Activated T-helper 17 cell treated with anti-CD3 and anti-CD28 coated beads, Interleukin-2, amount 50 U/mL, for 72 hours (primary cell): ENCODE results near the gene SYTL3. TPM values are rescaled to one million over a fixed set of nuclear protein-coding genes. Genes with fewer than 3 reads are reported as not detected.
"Not testable (repeated sequence)": the region's sequence is repeated elsewhere in the genome, so short reads cannot be mapped to it uniquely, and the experiment has no call there.

Experiments used
- ATAC-seq: fragments of 150-1000 bp; cut with Tn5 transposase; replicated peaks from 2 replicates; pipeline ENCODE4 v1.10.0; 2021; ENCODE audit warnings: mild to moderate bottlenecking, moderate library complexity
- H3K27ac Mint-ChIP-seq: one replicate; pipeline ENCODE4 v1.8.0; 2022; ENCODE audit warnings: mixed read lengths
- H3K27me3 Mint-ChIP-seq: one replicate; pipeline ENCODE4 v1.8.0; 2022; ENCODE audit warnings: mixed read lengths
- H3K36me3 Mint-ChIP-seq: one replicate; pipeline ENCODE4 v1.8.0; 2022; ENCODE audit warnings: low read depth, mild to moderate bottlenecking, mixed read lengths
- H3K4me1 Mint-ChIP-seq: one replicate; pipeline ENCODE4 v1.8.0; 2022; ENCODE audit warnings: mixed read lengths
- H3K4me3 Mint-ChIP-seq: one replicate; pipeline ENCODE4 v1.8.0; 2022; ENCODE audit warnings: mild to moderate bottlenecking, mixed read lengths
- H3K9me3 Mint-ChIP-seq: one replicate; pipeline ENCODE4 v1.8.0; 2022; ENCODE audit warnings: mixed read lengths
- total RNA-seq, 2 donors: library from RNA; stranded (reverse); gene quantifications; one replicate each; pipeline ENCODE4 v1.2.3, GENCODE V29; 2022

SYTL3 gene
- total RNA-seq, 2 donors from 2014 or later = 118 to 331 TPM

DNA sequence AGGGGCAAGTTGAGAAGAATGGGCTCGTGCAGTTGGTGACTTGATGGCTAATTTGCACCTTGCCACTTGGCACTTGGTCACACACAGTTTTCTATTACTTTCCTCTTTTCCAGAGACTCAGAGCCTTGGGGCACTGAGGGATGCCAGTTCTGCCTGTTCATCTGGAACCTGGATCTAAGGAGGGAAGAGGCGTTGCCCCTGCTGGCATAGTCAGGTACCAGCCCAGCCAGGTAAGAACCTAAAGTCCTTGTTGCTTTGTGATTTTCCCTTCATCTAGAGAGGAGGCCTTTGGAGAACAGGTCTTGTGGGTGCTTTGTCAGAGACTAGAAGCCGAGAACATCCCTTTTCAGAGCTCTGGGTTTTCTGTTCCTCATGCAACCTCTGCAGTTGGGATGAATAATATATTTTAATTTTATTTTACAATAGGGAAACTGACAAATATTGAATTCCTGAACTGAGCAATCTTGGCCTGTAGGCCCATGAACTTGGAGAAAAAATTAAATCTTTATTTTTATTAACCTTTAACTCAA is 11.4 kb downstream of the SYTL3 start:
- Mint-ChIP-seq H3K9me3 (no peaks in the 10 kb centered on the region), H3K36me3 (peaks cover 100% of the 10 kb centered on the region), H3K27ac (no peak overlapping the region), H3K4me1 (peaks cover 13% of the 10 kb centered on the region), H3K27me3 (no peaks in the 10 kb centered on the region), H3K4me3 (no peak overlapping the region)
- no peak for ATAC-seq

DNA sequence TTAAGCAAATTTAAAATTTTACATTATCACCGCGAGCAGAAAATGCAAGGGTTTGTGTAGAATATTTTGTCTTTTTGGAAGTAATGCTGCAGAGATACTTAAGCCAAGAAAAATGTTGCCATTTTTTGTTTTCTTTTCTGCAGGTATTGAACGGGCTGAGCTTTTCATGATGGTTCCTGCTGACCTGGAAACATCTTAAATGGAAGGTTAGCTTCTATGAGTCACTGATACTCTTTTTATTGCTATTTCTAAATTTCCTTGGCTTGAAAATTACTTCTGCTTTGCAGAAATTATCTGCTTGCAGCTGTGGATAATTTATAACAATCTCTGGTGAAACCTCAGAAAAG is 12.7 kb downstream of the SYTL3 start:
- H3K27ac Mint-ChIP-seq = no peak overlapping the region
- H3K9me3 Mint-ChIP-seq = no peaks in the 10 kb centered on the region
- peaks cover 23% of the 10 kb centered on the region for H3K4me1 Mint-ChIP-seq
- no peak overlapping the region for H3K4me3 Mint-ChIP-seq
- H3K27me3 Mint-ChIP-seq = no peaks in the 10 kb centered on the region
- no peak for ATAC-seq
- peaks cover 100% of the 10 kb centered on the region for H3K36me3 Mint-ChIP-seq

DNA sequence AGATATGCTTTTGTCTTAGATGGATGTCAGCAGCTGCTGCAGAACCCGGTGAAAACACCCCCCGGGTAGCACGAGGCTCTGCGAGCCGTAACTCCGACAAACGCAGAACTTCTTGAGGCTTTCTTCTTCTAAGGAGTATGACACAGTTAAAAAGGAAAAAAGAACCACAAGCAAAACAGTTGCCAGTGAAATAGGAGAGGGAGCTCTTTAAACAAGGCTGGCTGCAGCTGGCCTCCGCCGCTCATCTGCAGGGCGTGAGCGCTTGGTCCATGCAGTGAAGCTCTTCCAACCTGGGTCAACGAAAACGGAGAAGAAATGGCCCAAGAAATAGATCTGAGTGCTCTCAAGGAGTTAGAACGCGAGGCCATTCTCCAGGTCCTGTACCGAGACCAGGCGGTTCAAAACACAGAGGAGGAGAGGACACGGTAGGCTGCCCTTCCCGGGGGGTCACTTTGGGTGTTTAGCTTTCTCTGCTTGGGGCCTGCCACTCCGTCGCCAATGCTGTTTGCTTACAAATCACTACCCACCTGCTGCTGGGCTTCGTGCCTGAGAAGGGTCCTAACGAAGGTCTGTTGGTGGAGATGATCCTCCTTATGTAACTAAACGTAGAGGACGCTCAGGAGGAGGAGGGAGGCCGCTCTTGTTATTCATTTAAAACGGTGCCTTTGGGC is 13.2 kb downstream of the SYTL3 start:
- no peak for ATAC-seq
- H3K27me3 Mint-ChIP-seq = no peaks in the 10 kb centered on the region
- H3K36me3 Mint-ChIP-seq = peaks cover 99% of the 10 kb centered on the region
- no peaks in the 10 kb centered on the region for H3K9me3 Mint-ChIP-seq
- peaks cover 23% of the 10 kb centered on the region for H3K4me1 Mint-ChIP-seq
- H3K4me3 Mint-ChIP-seq = no peak overlapping the region
- H3K27ac Mint-ChIP-seq = no peak overlapping the region

DNA sequence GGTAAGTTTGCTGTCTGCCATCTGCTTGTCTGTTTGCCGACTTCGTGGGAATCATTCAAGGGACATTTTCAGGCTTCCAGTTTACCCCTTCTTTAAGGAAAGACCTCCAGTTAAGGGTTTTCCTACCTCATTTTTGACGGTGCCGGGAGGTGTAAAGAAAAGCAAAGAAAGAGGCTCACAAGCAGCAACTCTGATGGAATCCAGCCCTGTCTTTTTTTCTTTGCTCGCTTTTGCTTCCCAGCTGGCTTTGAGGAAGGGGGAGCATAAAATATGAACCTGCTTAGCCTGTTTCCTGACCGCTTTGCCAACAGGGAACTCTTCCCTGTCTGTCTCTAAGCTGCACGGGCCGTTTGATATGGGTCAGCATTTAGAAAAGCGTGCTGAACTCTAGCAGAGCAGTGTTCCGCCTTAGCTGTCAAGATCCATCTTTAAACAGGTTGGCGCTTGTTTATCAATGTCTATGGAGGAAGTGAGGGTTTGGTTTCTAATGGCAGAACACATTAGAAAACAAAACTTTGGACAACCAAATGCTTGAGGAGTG is 13.8 kb downstream of the SYTL3 start:
- H3K9me3 Mint-ChIP-seq = no peaks in the 10 kb centered on the region

DNA sequence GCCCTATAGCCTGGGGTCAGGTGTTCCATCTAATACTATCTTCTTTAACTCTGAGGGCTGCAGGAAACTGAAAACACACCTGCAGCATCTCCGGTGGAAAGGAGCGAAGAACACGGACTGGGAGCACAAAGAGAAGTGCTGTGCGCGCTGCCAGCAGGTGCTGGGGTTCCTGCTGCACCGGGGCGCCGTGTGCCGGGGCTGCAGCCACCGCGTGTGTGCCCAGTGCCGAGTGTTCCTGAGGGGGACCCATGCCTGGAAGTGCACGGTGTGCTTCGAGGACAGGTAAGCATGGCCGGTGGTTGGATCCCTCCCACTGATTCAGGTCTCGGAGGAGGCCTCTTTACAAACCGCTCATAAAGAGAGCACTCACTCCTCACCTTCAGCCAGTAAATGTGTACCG is 15.5 kb downstream of the SYTL3 start:
- Mint-ChIP-seq H3K4me3 (no peak overlapping the region), H3K27me3 (no peaks in the 10 kb centered on the region), H3K36me3 (peaks cover 99% of the 10 kb centered on the region), H3K9me3 (no peaks in the 10 kb centered on the region), H3K4me1 (peaks cover 25% of the 10 kb centered on the region), H3K27ac (no peak overlapping the region)
- ATAC-seq = no peak

More for the DNA sequence above, 13.8 kb downstream of the SYTL3 start:
- ATAC-seq = no peak
- peaks cover 99% of the 10 kb centered on the region for H3K36me3 Mint-ChIP-seq
- no peak overlapping the region for H3K4me3 Mint-ChIP-seq
- H3K27me3 Mint-ChIP-seq = no peaks in the 10 kb centered on the region
- no peak overlapping the region for H3K27ac Mint-ChIP-seq
- peaks cover 27% of the 10 kb centered on the region for H3K4me1 Mint-ChIP-seq

DNA sequence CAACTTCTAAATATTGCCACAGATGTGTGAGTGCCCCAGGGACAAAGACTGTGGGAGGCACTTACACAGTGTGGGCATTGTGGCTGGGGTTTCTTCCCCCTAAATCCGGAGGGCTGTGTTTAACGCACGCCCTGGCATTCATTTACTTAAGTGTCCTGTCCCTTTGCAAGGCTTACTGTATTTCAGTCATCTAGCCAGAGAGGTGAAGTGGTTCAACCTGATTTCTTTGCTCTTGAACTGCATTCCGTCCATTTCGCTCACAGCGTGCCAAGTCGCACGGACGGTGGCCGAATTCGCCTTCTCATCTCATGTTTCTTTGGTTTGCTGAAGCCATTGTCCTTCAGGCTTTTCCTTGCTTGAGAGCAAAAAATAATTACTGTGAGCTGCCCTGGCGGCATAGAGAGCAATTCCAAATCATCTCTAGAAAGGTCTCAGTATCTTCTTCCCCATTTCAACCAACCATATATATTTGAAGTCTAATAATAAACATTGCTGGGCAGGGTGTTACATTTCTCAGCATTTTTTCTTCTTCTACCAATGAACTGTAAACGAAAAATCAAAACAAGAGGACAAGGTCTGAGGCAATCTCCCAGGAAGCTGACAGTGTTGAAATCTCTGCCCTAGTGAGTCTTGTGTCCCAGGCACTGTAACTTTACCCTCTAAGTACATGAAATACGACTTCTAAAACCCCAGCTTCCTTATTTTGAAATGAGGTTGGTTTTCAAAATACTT is 16.9 kb downstream of the SYTL3 start:
- no peak overlapping the region for H3K4me3 Mint-ChIP-seq
- no peaks in the 10 kb centered on the region for H3K27me3 Mint-ChIP-seq
- no peak overlapping the region for H3K27ac Mint-ChIP-seq
- no peaks in the 10 kb centered on the region for H3K9me3 Mint-ChIP-seq
- peaks cover 99% of the 10 kb centered on the region for H3K36me3 Mint-ChIP-seq
- H3K4me1 Mint-ChIP-seq = peaks cover 25% of the 10 kb centered on the region
- ATAC-seq = no peak

DNA sequence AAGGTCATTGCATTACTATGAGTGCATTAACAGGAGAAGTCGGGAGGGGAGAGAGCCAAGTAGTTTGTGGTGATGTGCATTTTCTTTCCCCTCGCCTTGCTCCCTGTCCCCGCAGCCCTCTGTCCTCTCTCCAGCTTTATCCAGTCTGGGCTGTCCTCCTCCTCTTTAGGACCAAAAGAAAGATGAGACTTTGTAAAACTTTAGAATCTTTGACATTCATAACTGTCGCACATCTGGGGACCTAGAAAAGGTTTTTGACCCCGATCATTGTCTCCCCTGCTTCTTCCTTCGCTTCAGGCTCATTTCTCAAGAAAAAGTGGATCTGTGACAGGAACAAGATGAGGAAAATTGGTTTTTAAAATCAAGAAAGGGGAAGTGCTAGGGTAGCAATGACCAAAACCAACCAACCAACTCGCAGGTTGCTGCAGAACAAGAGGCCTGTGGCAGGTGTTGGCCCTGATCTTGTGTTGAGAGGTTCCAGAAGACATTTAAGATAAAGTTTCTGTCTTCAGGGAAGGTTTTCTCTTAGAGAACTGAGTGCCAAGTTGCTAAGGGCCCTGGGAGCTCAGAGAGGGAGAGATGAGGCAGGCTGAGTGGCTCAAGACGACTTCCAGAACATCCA is 17.6 kb downstream of the SYTL3 start:
- no peak overlapping the region for H3K4me3 Mint-ChIP-seq
- no peak for ATAC-seq
- peaks cover 25% of the 10 kb centered on the region for H3K4me1 Mint-ChIP-seq
- peaks cover 99% of the 10 kb centered on the region for H3K36me3 Mint-ChIP-seq
- no peak overlapping the region for H3K27ac Mint-ChIP-seq
- no peaks in the 10 kb centered on the region for H3K9me3 Mint-ChIP-seq
- no peaks in the 10 kb centered on the region for H3K27me3 Mint-ChIP-seq

DNA sequence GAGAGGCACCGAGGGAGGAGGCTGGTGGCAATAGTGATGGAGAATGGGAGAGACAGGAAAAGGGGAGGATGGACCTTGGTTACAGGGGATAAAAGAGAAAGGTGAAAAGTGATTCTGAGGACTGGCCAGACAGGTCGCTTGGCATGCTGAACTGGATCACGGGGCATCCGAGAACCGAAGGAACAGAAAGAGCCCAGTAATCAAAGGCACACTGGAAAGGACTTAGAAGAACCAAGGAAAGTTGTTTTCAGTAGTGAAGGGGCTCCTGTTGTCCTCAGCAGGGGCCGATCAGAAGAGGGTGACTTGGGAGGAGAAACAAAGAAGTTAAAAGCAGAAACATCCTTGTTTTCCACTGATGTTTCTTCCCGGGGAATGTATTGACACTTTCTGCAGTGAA is 18.9 kb downstream of the SYTL3 start:
- peaks cover 25% of the 10 kb centered on the region for H3K4me1 Mint-ChIP-seq
- no peaks in the 10 kb centered on the region for H3K27me3 Mint-ChIP-seq
- H3K4me3 Mint-ChIP-seq = no peak overlapping the region
- no peak for ATAC-seq
- no peaks in the 10 kb centered on the region for H3K9me3 Mint-ChIP-seq
- H3K36me3 Mint-ChIP-seq = peaks cover 99% of the 10 kb centered on the region
- peak overlapping the region; percentile 65 for H3K27ac Mint-ChIP-seq

DNA sequence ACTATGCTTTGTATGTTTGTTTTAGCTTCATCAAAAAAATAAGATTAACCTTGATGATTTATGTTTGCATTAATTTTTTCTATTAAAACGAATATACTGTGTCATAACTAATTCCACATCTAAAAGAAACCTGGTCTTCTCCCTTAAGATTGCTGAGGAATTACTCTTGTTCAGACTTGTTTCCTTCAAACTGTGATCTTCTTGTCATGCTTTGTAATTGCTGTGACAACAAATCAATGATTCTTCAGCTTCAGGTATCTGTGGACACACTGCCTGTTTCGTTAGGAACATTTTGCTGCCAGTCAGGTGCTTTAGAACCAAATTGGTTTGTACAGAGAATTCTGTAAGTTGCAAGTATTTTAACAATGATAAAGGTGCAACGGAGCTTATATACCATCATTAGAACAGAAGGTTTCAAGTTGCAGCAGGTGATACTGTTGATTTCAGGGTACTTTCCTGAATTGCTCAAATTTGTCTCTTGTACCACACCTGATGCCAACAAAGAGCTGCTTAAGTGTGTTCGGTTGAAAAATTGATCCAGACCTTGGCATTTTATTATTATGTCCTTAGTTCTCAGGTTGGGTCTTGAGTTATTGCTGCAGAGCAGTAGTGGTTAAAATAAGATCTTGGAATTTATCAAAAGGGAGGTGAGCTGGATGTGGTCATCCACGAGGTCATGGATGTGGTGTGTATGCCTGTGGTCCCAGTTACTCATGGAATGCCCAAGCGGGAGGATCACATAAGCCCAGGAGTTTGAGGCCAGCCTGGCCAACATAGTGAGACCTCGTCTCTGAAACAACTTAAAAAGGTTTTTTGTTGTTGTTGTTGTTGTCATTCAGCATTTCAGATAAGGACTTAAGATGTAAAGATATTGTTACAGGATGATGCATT is 19.5 kb downstream of the SYTL3 start:
- peak; percentile 26 for ATAC-seq
- Mint-ChIP-seq H3K9me3 (no peaks in the 10 kb centered on the region), H3K27me3 (no peaks in the 10 kb centered on the region), H3K4me1 (peaks cover 30% of the 10 kb centered on the region), H3K4me3 (no peak overlapping the region), H3K36me3 (peaks cover 99% of the 10 kb centered on the region), H3K27ac (peak overlapping the region; percentile 65)

DNA sequence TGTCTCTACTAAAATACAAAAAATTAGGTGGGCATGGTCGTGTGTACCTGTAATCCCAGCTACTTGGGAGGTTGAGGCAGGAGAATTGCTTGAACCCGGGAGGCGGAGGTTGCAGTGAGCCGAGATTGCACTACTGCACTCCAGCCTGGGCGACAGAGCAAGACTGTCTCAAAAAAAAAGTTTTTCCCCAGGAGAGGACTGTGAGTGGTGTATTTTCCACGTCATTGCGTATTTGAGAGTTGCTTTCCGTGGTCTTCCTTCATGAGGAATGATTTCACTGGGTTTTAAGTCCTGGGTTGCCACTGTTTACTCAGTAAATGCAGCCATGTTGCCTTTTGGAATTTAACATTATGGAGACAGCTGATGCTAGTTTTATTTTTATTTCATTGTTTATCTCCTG is 22.3 kb downstream of the SYTL3 start:
- not testable (repeated sequence) for H3K27ac Mint-ChIP-seq, ATAC-seq, H3K9me3 Mint-ChIP-seq, H3K4me3 Mint-ChIP-seq, H3K27me3 Mint-ChIP-seq
- Mint-ChIP-seq H3K4me1 (peaks cover 25% of the 10 kb centered on the region), H3K36me3 (peaks cover 99% of the 10 kb centered on the region)

DNA sequence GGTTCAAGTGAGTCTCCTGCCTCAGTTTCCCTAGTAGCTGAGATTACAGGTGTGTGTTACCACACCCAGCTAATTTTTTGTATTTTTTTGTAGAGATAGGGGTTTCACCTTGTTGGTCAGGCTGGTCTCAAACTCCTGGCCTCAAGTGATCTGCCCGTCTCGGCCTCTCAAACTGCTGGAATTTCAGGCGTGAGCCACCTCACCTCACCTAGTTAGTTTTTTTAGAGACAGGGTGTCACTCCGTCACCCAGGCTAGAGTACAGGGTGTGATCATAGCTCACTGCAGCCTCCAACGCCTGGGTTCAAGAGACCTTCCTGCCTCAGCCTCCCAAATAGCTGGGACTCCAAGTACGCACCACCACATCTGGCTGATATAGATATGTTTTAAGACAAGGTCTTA is 22.9 kb downstream of the SYTL3 start:
- H3K4me3 Mint-ChIP-seq = no peak overlapping the region
- no peak for ATAC-seq
- H3K27me3 Mint-ChIP-seq = no peaks in the 10 kb centered on the region
- peaks cover 22% of the 10 kb centered on the region for H3K4me1 Mint-ChIP-seq
- no peaks in the 10 kb centered on the region for H3K9me3 Mint-ChIP-seq
- peaks cover 99% of the 10 kb centered on the region for H3K36me3 Mint-ChIP-seq
- no peak overlapping the region for H3K27ac Mint-ChIP-seq

DNA sequence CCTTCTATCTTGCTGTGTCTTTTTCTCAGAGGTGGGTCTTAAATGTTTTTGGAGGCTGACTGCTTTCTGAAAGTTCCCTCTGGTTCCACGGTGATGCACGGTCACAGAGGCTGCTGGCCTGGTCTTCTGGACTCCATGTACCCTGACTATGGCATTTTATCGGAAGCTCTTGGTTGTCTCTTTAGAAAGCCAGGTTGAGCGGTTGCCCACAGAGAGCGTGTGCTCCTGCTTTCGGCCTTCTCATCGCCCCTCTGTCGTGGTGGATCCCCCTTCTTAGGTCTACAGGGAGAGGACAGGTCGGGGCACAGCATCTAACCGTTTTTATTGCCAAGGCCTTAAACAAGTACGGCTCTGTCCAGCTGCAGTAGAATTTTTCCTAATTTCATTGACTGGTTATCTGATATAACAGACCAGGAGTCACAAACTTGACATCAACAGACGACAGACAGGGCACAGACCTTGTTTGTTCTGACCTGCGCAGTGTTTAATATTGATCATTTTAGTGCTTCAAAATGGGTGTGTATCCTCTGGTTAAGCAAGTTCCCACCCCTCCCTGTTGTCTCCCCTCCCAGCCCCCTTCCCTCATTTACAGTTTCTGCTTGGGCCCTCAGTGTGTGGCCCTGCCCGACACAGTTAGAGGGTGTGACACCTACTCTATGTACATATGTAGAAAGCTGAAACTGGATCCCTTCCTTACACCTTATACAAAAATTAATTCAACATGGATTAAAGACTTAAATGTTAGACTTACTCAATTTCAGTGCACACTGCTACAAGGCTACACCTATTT is 24.7 kb downstream of the SYTL3 start:
- no peaks in the 10 kb centered on the region for H3K9me3 Mint-ChIP-seq
- ATAC-seq = no peak
- no peaks in the 10 kb centered on the region for H3K27me3 Mint-ChIP-seq
- peaks cover 100% of the 10 kb centered on the region for H3K36me3 Mint-ChIP-seq
- no peak overlapping the region for H3K4me3 Mint-ChIP-seq
- peaks cover 16% of the 10 kb centered on the region for H3K4me1 Mint-ChIP-seq
- no peak overlapping the region for H3K27ac Mint-ChIP-seq

DNA sequence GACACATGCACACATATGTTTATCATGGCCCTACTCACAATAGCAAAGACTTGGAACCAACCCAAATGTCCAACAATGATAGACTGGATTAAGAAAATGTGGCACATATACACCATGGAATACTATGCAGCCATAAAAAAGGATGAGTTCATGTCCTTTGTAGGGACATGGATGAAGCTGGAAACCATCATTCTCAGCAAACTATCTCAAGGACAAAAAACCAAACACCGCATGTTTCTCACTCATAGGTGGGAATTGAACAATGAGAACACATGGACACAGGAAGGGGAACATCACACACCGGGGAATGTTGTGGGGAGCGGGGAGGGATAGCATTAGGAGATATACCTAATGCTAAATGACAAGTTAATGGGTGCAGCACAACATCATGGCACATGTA is 27.2 kb downstream of the SYTL3 start:
- H3K9me3 Mint-ChIP-seq, ATAC-seq: not testable (repeated sequence)

More for the DNA sequence above, 27.2 kb downstream of the SYTL3 start:
- H3K27me3 Mint-ChIP-seq, H3K4me3 Mint-ChIP-seq, H3K27ac Mint-ChIP-seq: not testable (repeated sequence)
- Mint-ChIP-seq H3K36me3 (peaks cover 100% of the 10 kb centered on the region), H3K4me1 (peaks cover 23% of the 10 kb centered on the region)
